Heart right ventricle (tissue), 16 donors: ENCODE results near the gene ACTN2. TPM values are rescaled to one million over a fixed set of nuclear protein-coding genes. Genes with fewer than 3 reads are reported as not detected.
A peak's percentile ranks its signal among the peaks of the same experiment; 100 is the strongest.

Source experiments
- ATAC-seq, 8 donors: fragments of 200-7000 bp; cut with Tn5 transposase; one replicate each; pipeline ENCODE4 v1.9.1; 2020; ENCODE audit warnings: mild to moderate bottlenecking in 8 of 8, moderate library complexity in 8 of 8, moderate number of reproducible peaks in 1 of 8
- DNase-seq, 2 donors: peaks; one replicate each; pipeline ENCODE4 v3.0.0-alpha.2; 2020
- H3K27ac ChIP-seq, 10 donors: fragments of 200-600 bp; sonication (generic) in 2 of 10; one replicate each; pipeline versions ENCODE4 v1.5.0 to v1.8.0; 2020 to 2022; ENCODE audit warnings: mild to moderate bottlenecking in 3 of 10
- H3K27me3 ChIP-seq, 7 donors: fragments of 200-600 bp; one replicate each; pipeline ENCODE4 v1.8.0; 2021 to 2022; ENCODE audit warnings: mild to moderate bottlenecking in 2 of 7
- H3K36me3 ChIP-seq, 9 donors: fragments of 200-600 bp; sonication (generic) in 1 of 9; one replicate each; pipeline versions ENCODE4 v1.5.0 to v1.8.0; 2020 to 2022; ENCODE audit warnings: mild to moderate bottlenecking in 2 of 9
- H3K4me1 ChIP-seq, 9 donors: fragments of 200-600 bp; sonication (generic) in 1 of 9; one replicate each; pipeline versions ENCODE4 v1.5.0 to v1.8.0; 2020 to 2022; ENCODE audit warnings: mild to moderate bottlenecking in 4 of 9
- H3K4me3 ChIP-seq, 10 donors: fragments of 200-600 bp; sonication (generic) in 2 of 10; one replicate each; pipeline versions ENCODE4 v1.5.0 to v1.8.0; 2020 to 2022; ENCODE audit warnings: mild to moderate bottlenecking in 7 of 10, moderate library complexity in 2 of 10
- H3K9me3 ChIP-seq, 11 donors: fragments of 200-600 bp in 10 of 11; sonication (generic) in 2 of 11; one replicate each; pipeline versions ENCODE4 v1.5.0 to v1.8.0; 2013 to 2022; ENCODE audit warnings: mild to moderate bottlenecking in 2 of 11, control low read depth in 1 of 11, moderate library complexity in 1 of 11
- CTCF ChIP-seq, 9 donors: fragments of 200-600 bp; sonication (generic) in 2 of 9; IDR thresholded peaks; one replicate each; pipeline versions ENCODE4 v1.5.0 to v1.8.0; 2021 to 2022; ENCODE audit warnings: antibody characterized with exemption in 9 of 9, mild to moderate bottlenecking in 5 of 9, moderate library complexity in 1 of 9
- WGBS, 2 donors: extraction: QIAGEN DNeasy Blood & Tissue Kit; methylation state at CpG; one replicate each; pipeline ENCODE4 v1.1.7; 2013; ENCODE audit warnings: inconsistent platforms in 1 of 2; 5-methylcytosine and 5-hydroxymethylcytosine counted together
- intact Hi-C, 10 donors: fragments of 100-400 bp; cut with DNase I; formaldehyde crosslinking; loops; one replicate each; pipeline versions ENCODE4 v1.11.1 to v1.14.2; 2022
- polyA plus RNA-seq, 2 donors: library from polyadenylated mRNA; stranded (reverse); fragments of 200-250 nt; gene quantifications; one replicate each; pipeline ENCODE4 v1.2.3, GENCODE V29; 2013
- total RNA-seq, 10 donors: library from RNA; stranded (reverse); fragmentation: NEBNext Ultra II Directional in 3 of 10; extraction: Animal tissue kit (Norgen Biotek cat#: 25700) in 3 of 10; gene quantifications; one replicate each; pipeline versions ENCODE4 v1.2.1 to v1.2.4, GENCODE V29; 2021 to 2023
- donor health status: Arrhythmogenic right ventricular cardiomyopathy.
- donor health status: ischemic (EF 13 %, LVEDD 7.1; RV severe dilation, severe dysfunction).
- donor health status: healthy with polysubstance abuse.
- donor health status: DM: no; HTN: yes; CAD: no.
- donor health status: DM: no; HTN: no; CAD: no.
- donor health status: ischemic (EF 25% LVEDD 6.9; RV normal size, moderate dysfunction).
- donor health status: ischemic (EF 25% LVEDD 5.7; RV mildly dilated, moderate dysfunction).
- donor health status: healthy.
- donor health status: DM: yes; HTN: yes; CAD: no.
- donor health status: Ischemic cardiomyopathy.
- donor health status: ischemic (EF 35%, LVEDD 5.7; RV mildly dilated, moderate dysfunction).
- donor health status: nonischemic (EF 11% LVEDD 7.7; RV severe dilation, severe dysfunction).
- donor health status: DM: yes; HTN: yes; CAD: no.
- donor health status: PGD.
- donor health status: ischemic (EF 29% LVEDD 5.4; RV normal size, mild dysfunction).
- donor health status: nonischemic (EF 23%, LVEDD 6.1; RV moderate dilation, normal function).

Gene ACTN2
- total and polyA plus RNA-seq, 12 donors, result 599 to 4,290 (median 3,278) TPM

GRCh38 chr1:236748268-236748870 lies 62.1 kb downstream of the ACTN2 start:
- Histone ChIP-seq H3K27ac (peak overlapping the region; percentile 58 to 90 (median 77)), H3K27me3 (no peaks in the 10 kb centered on the region), H3K9me3 (no peaks in the 10 kb centered on the region), H3K36me3 (peaks cover 0 to 85% (median 14%) of the 10 kb centered on the region in 9 donors), H3K4me1 (peaks cover 6 to 72% (median 22%) of the 10 kb centered on the region in 9 donors), H3K4me3 (no peak overlapping the region)
- no peak for ATAC-seq
- intact Hi-C loops, result loop anchor here in 1 of 10 donors (5.0 kb wide), 1 partner anchor 61 kb away; the partner anchor contains the start of gene ACTN2
- DNase-seq, result no peak
- TF ChIP-seq CTCF (IDR thresholded peaks at IDR 0.05), result peak in 1 of 9 donors; percentile 25
- 58 to 61% methylated on average over 5 of the region's 5 CpGs for WGBS, 2 donors

DNA sequence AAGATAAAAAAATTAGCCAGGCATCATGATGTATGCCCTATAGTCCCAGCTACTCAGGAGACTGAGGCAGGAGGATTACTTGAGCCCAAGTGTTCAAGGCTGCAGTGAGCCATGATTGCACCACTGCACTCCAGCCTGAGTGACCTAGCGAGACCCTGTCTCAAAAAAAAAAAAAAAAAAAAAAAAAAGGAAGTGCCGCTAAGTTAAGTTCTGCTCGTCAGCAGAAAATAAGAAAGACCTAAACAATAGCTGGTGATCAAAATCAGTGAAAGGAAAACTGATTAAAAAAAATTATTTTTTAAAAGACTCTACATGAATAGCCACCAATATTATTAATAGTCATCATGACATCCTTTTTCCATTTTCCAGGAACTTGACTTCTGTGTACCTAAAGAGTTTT lies 64.6 kb downstream of the ACTN2 start:
- no peak overlapping the region for H3K4me3 ChIP-seq
- intact Hi-C loops, result loop anchor here in 1 of 10 donors (10.0 kb wide), 1 partner anchor 634 kb away; no protein-coding TSS in a partner anchor
- ATAC-seq (no peak), DNase-seq (no peak)
- WGBS, 2 donors, result 62 to 72% methylated on average over 3 of the region's 3 CpGs
- no peaks in the 10 kb centered on the region for H3K27me3 ChIP-seq
- no peak for TF ChIP-seq CTCF (IDR thresholded peaks at IDR 0.05)
- H3K4me1 ChIP-seq, result peaks cover 6 to 66% (median 17%) of the 10 kb centered on the region in 9 donors
- no peak overlapping the region for H3K27ac ChIP-seq
- peaks cover 0 to 83% (median 16%) of the 10 kb centered on the region in 9 donors for H3K36me3 ChIP-seq
- H3K9me3 ChIP-seq, result no peaks in the 10 kb centered on the region

- DNase-seq (no peak), ATAC-seq (no peak)
- WGBS, 2 donors, result 77 to 79% methylated on average over 16 of the region's 16 CpGs
- peak overlapping the region in 2 of 10 donors; percentile 22 to 70 for H3K27ac ChIP-seq
- H3K36me3 ChIP-seq, result peaks cover 0 to 83% (median 16%) of the 10 kb centered on the region in 9 donors
- intact Hi-C loops, result loop anchor here in 1 of 10 donors (10.0 kb wide), 1 partner anchor 633 kb away; no protein-coding TSS in a partner anchor
- H3K4me3 ChIP-seq, result no peak overlapping the region
- no peaks in the 10 kb centered on the region for H3K27me3 ChIP-seq
- peaks cover 6 to 61% (median 17%) of the 10 kb centered on the region in 9 donors for H3K4me1 ChIP-seq
- no peak for TF ChIP-seq CTCF (IDR thresholded peaks at IDR 0.05)
- H3K9me3 ChIP-seq, result no peaks in the 10 kb centered on the region
These were observed 65.1 kb downstream of the ACTN2 start for GRCh38 chr1:236751385-236751784.

DNA sequence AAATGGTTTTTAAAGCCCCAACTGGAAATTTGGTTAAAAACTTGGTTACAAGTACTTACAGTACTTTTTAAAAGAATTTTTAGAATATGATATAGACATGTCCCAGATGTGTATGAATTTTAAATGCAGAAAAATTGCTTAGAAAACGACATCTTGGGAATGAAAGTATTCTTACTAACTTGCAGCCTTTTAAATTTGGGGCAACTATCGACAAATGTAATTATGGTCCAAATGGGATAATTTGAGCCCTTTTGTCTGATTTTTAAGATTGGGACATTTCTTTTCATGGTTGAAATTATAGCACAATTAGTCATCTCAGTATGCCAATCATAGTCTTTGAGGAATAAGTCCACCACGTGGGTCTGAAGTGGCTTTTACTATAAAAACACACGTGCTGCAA lies 65.6 kb downstream of the ACTN2 start:
- peaks cover 0 to 83% (median 16%) of the 10 kb centered on the region in 9 donors for H3K36me3 ChIP-seq
- H3K4me1 ChIP-seq, result peaks cover 6 to 58% (median 16%) of the 10 kb centered on the region in 9 donors
- intact Hi-C loops, result loop anchor here in 1 of 10 donors (10.0 kb wide), 1 partner anchor 633 kb away; no protein-coding TSS in a partner anchor
- H3K4me3 ChIP-seq, result no peak overlapping the region
- TF ChIP-seq CTCF (IDR thresholded peaks at IDR 0.05), result no peak
- H3K27me3 ChIP-seq, result no peaks in the 10 kb centered on the region
- ATAC-seq, result no peak
- no peaks in the 10 kb centered on the region for H3K9me3 ChIP-seq
- peak overlapping the region in 1 of 10 donors; percentile 70 for H3K27ac ChIP-seq
- no peak for DNase-seq
- 62 to 63% methylated on average over 4 of the region's 4 CpGs for WGBS, 2 donors
